IMR-90 (cell line): Measurements from ENCODE around the gene KCTD5. TPM values are rescaled to one million over a fixed set of nuclear protein-coding genes. Genes with fewer than 3 reads are reported as not detected.

Experiments used
- ATAC-seq: fragments of 200-7000 bp; cut with Tn5 transposase; 2 replicates; pipeline ENCODE4 v1.9.1; 2020; ENCODE audit warnings: low read depth, mild to moderate bottlenecking, moderate library complexity
- BruUV-seq: library from RNA; stranded (reverse); fragments of 400-500 nt; replicated peaks from 2 replicates; lab custom pipeline; 2021; lab: Mats Ljungman, UMichigan
- CTCF ChIA-PET: fragments of 300-600 bp; formaldehyde crosslinking; extraction: SDS; loops from one replicate; lab custom pipeline; 2021; ENCODE audit warnings: antibody characterized with exemption; lab: Yijun Ruan, JAX
- POLR2A ChIA-PET: fragments of 300-600 bp; sonication (Branson Sonifier 250); formaldehyde crosslinking; loops from one replicate; lab custom pipeline; 2022; ENCODE audit warnings: antibody characterized with exemption; ENCODE audit not compliant: unreplicated experiment; lab: Charles Lee
- DNase-seq: peaks from one replicate; pipeline ENCODE4 v3.0.0; 2013
- H2AFZ ChIP-seq: replicated peaks from 2 replicates; pipeline ENCODE3; 2013; ENCODE audit warnings: low read length, mild to moderate bottlenecking; ENCODE audit not compliant: poor library complexity
- H2AK5ac ChIP-seq: 2 replicates; pipeline ENCODE4 v1.6.1; 2013; ENCODE audit warnings: low read depth, low read length, inconsistent platforms
- H2AK9ac ChIP-seq: replicated peaks from 2 replicates; pipeline ENCODE3; 2013; ENCODE audit warnings: mild to moderate bottlenecking, low read depth, low read length, moderate library complexity; ENCODE audit not compliant: poor library complexity
- H2BK120ac ChIP-seq: 2 replicates; pipeline ENCODE4 v1.6.1; 2013; ENCODE audit warnings: low read depth, low read length, inconsistent platforms
- H2BK15ac ChIP-seq: 3 replicates; pipeline ENCODE4 v1.6.1; 2013; ENCODE audit warnings: low read depth, low read length, inconsistent platforms
- H2BK20ac ChIP-seq: 2 replicates; pipeline ENCODE4 v1.6.1; 2013; ENCODE audit warnings: low read depth, mild to moderate bottlenecking, inconsistent platforms, low read length, moderate library complexity
- H2BK5ac ChIP-seq: 2 replicates; pipeline ENCODE4 v1.6.1; 2013; ENCODE audit warnings: mild to moderate bottlenecking, low read depth, low read length, inconsistent platforms; ENCODE audit not compliant: poor library complexity, severe bottlenecking
- H3K14ac ChIP-seq: replicated peaks from 2 replicates; pipeline ENCODE4 v1.6.1; 2013; ENCODE audit warnings: low read depth, low read length, inconsistent platforms
- H3K18ac ChIP-seq: 2 replicates; pipeline ENCODE4 v1.6.1; 2013; ENCODE audit warnings: low read depth, low read length, control low read depth
- H3K23ac ChIP-seq: 2 replicates; pipeline ENCODE4 v1.6.1; 2013; ENCODE audit warnings: low read depth, low read length, inconsistent platforms
- H3K27ac ChIP-seq: 2 replicates; pipeline ENCODE4 v1.5.1; 2013; ENCODE audit warnings: mild to moderate bottlenecking, control low read depth, low read length; ENCODE audit not compliant: insufficient read depth
- H3K27me3 ChIP-seq: 2 replicates; pipeline ENCODE4 v1.6.1; 2013; ENCODE audit warnings: low read length; ENCODE audit not compliant: control insufficient read depth, insufficient read depth
- H3K36me3 ChIP-seq: 2 replicates; pipeline ENCODE4 v1.6.1; 2013; ENCODE audit warnings: low read length, mixed read lengths; ENCODE audit not compliant: control insufficient read depth, insufficient read depth
- H3K4ac ChIP-seq: 2 replicates; pipeline ENCODE4 v1.6.1; 2013; ENCODE audit warnings: low read depth, low read length, inconsistent platforms
- H3K4me1 ChIP-seq: 2 replicates; pipeline ENCODE4 v1.6.1; 2013; ENCODE audit warnings: low read length, mixed read lengths; ENCODE audit not compliant: control insufficient read depth, insufficient read depth
- H3K4me2 ChIP-seq: 2 replicates; pipeline ENCODE4 v1.6.1; 2013; ENCODE audit warnings: low read depth, mild to moderate bottlenecking, control low read depth, low read length, moderate library complexity
- H3K4me3 ChIP-seq: 2 replicates; pipeline ENCODE4 v1.5.1; 2013; ENCODE audit warnings: low read depth, mild to moderate bottlenecking, control low read depth, low read length, moderate library complexity; ENCODE audit not compliant: insufficient read depth
- H3K56ac ChIP-seq: 2 replicates; pipeline ENCODE4 v1.6.1; 2013; ENCODE audit warnings: low read length, inconsistent platforms; ENCODE audit not compliant: insufficient read depth; ENCODE audit errors: extremely low read depth
- H3K79me1 ChIP-seq, 2 experiments: 2 replicates each; pipeline ENCODE4 v1.6.1; 2013; ENCODE audit warnings: low read length in 2 of 2, inconsistent platforms in 1 of 2, low read depth in 1 of 2
- H3K9ac ChIP-seq: 2 replicates; pipeline ENCODE4 v1.6.1; 2013; ENCODE audit warnings: low read depth, low read length, control low read depth
- H3K9me1 ChIP-seq: 2 replicates; pipeline ENCODE4 v1.6.1; 2013; ENCODE audit warnings: low read length, inconsistent platforms; ENCODE audit not compliant: insufficient read depth
- H3K9me3 ChIP-seq: 2 replicates; pipeline ENCODE4 v1.6.1; 2013; ENCODE audit warnings: low read length; ENCODE audit not compliant: control insufficient read depth, insufficient read depth
- H4K20me1 ChIP-seq: 2 replicates; pipeline ENCODE4 v1.6.1; 2013; ENCODE audit warnings: low read length, inconsistent platforms; ENCODE audit not compliant: insufficient read depth
- H4K5ac ChIP-seq: 2 replicates; pipeline ENCODE4 v1.6.1; 2013; ENCODE audit warnings: mild to moderate bottlenecking, low read depth, low read length, control low read depth
- H4K8ac ChIP-seq, 2 experiments: 2 replicates each; pipeline ENCODE4 v1.6.1; 2013; ENCODE audit warnings: low read depth in 2 of 2, low read length in 2 of 2, control low read depth in 1 of 2, inconsistent platforms in 1 of 2
- H4K91ac ChIP-seq: 2 replicates; pipeline ENCODE4 v1.6.1; 2013; ENCODE audit warnings: low read depth, low read length, inconsistent platforms; ENCODE audit not compliant: insufficient read depth
- BHLHE40 ChIP-seq: fragments of 150-350 bp; IDR thresholded peaks from 2 replicates; pipeline ENCODE4 v1.6.1; 2016; ENCODE audit warnings: mild to moderate bottlenecking, low read depth, low read length
- NFE2L2 ChIP-seq: fragments of 150-350 bp; IDR thresholded peaks from 2 replicates; pipeline ENCODE4 v1.6.1; 2016; ENCODE audit warnings: low read depth, mild to moderate bottlenecking, low read length
- POLR2A ChIP-seq: IDR thresholded peaks from 2 replicates; pipeline ENCODE4 v1.6.1; 2012; ENCODE audit warnings: mild to moderate bottlenecking, low read depth, low read length
- WGBS, 2 experiments: methylation state at CpG; one replicate each; pipeline versions ENCODE4 v1.1.5 to v1.1.7; 2013; ENCODE audit warnings: missing lambda C conversion rate in 2 of 2; ENCODE audit not compliant: insufficient read length in 1 of 2; ENCODE audit errors: extremely low coverage in 2 of 2; 5-methylcytosine and 5-hydroxymethylcytosine counted together
- dilution Hi-C: fragments of 300-500 bp; cut with HindIII; formaldehyde crosslinking; loops from one replicate; pipeline ENCODE4 v1.14.3; 2018; ENCODE audit warnings: low sequenced_read_pairs; ENCODE audit not compliant: unreplicated experiment
- in situ Hi-C: fragments of 300-500 bp; cut with MboI; formaldehyde crosslinking; loops from 3 replicates; pipeline ENCODE4 v1.14.3; 2019; ENCODE audit warnings: low sequenced_read_pairs, inconsistent platforms, mixed read lengths
- intact Hi-C: fragments of 100-400 bp; cut with micrococcal nuclease; formaldehyde crosslinking; loops from 2 replicates; pipeline ENCODE4 v1.10.0; 2022
- polyA plus RNA-seq, 3 experiments: library from polyadenylated mRNA; depleted of rRNA; stranded (reverse); fragments of >200 nt; gene quantifications; 2 replicates each; pipeline ENCODE4 v1.2.3, GENCODE V29; 2012; ENCODE audit warnings: low replicate concordance in 1 of 3
- total RNA-seq: library from RNA; depleted of rRNA; stranded (reverse); fragments of >200 nt; gene quantifications from 2 replicates; pipeline ENCODE4 v1.2.3, GENCODE V29; 2012

KCTD5 gene
- total and polyA plus RNA-seq, 2 of the 4 experiments (the other 2 are of a cell fraction): 17.2 to 56.2 TPM

GRCh38 chr16:2715966-2716885 lies 33.9 kb downstream of the KCTD5 start:
- Histone ChIP-seq H2AK5ac (no peak overlapping the region), H3K14ac (no peak overlapping the region), H3K4me2 (no peak overlapping the region), H3K9me1 (no peaks in the 10 kb centered on the region), H4K91ac (no peak overlapping the region), H2BK15ac (no peak overlapping the region), H3K4me3 (no peak overlapping the region), H3K36me3 (no peaks in the 10 kb centered on the region), H2BK120ac (no peak overlapping the region), H3K4me1 (no peaks in the 10 kb centered on the region), H2AFZ (no peak overlapping the region), H3K9ac (no peak overlapping the region), H3K23ac (no peak overlapping the region), H3K27me3 (no peaks in the 10 kb centered on the region), H4K20me1 (peaks cover 4% of the 10 kb centered on the region), H4K5ac (no peak overlapping the region), H3K9me3 (no peaks in the 10 kb centered on the region), H3K27ac (no peak overlapping the region), H3K4ac (no peak overlapping the region), H3K56ac (no peak overlapping the region), H2AK9ac (no peak overlapping the region), H3K18ac (no peak overlapping the region), H2BK5ac (no peak overlapping the region), H3K79me1 (no peaks in the 10 kb centered on the region), H2BK20ac (no peak overlapping the region), H4K8ac (no peak overlapping the region)
- POLR2A ChIA-PET: no interaction called here
- intact Hi-C loops (no loop called here), dilution Hi-C loops (no loop called here), in situ Hi-C loops (no loop called here)
- DNase-seq: no peak
- TF ChIP-seq POLR2A: no peak
- no peak for TF ChIP-seq BHLHE40
- TF ChIP-seq NFE2L2: no peak
- no TSS peak for BruUV-seq
- ATAC-seq: no peak
- 57% methylated on average over 10 of the region's 17 CpGs; no CpG with 5 or more reads in 1 of the 2 experiments for WGBS, 2 experiments
- CTCF ChIA-PET: interaction anchor here (0.6 kb wide), 1 partner anchor 165 kb away, joined by 5 read pairs; no protein-coding TSS in a partner anchor
